ENCODE results near the gene ADAMTS12. TPM values are rescaled to one million over a fixed set of nuclear protein-coding genes. Genes with fewer than 3 reads are reported as not detected.

ADAMTS12 gene
- total RNA-seq, 1 donor from 2014 or later, result not detected

- no peak for DNase-seq (ENCODE audit: low read depth, low spot score)
Measured at GRCh38 chr5:33482335-33482734, 409.5 kb downstream of the ADAMTS12 start.

GRCh38 chr5:33480876-33481275, 410.9 kb downstream of the ADAMTS12 start:
- no peak for DNase-seq (ENCODE audit: low read depth, low spot score)

- DNase-seq (ENCODE audit: low read depth, low spot score), result no peak
Measured at GRCh38 chr5:33479311-33479710, 412.5 kb downstream of the ADAMTS12 start.

GRCh38 chr5:33477816-33478215, 414.0 kb downstream of the ADAMTS12 start:
- DNase-seq (ENCODE audit: low read depth, low spot score), result no peak

GRCh38 chr5:33476992-33477391, 414.8 kb downstream of the ADAMTS12 start:
- no peak for DNase-seq (ENCODE audit: low read depth, low spot score)

GRCh38 chr5:33475706-33476105, 416.1 kb downstream of the ADAMTS12 start:
- DNase-seq (ENCODE audit: low read depth, low spot score), result no peak

- no peak for DNase-seq (ENCODE audit: low read depth, low spot score)
Measured at GRCh38 chr5:33474931-33475499, 416.8 kb downstream of the ADAMTS12 start.

- no peak for DNase-seq (ENCODE audit: low read depth, low spot score)
Measured at GRCh38 chr5:33474004-33474403, 417.8 kb downstream of the ADAMTS12 start.

Other genes with a start within 250 kb of the ADAMTS12 start
- not detected in 2 replicates for gene RXFP3, start 44.4 kb upstream of the ADAMTS12 start, total RNA-seq
- gene SLC45A2, start 92.7 kb upstream of the ADAMTS12 start, total RNA-seq, result 0.13 TPM in 1 of 2 replicates, not detected in the other
- gene AMACR, start 116.1 kb upstream of the ADAMTS12 start, total RNA-seq, result 8.9 and 13.1 TPM in 2 replicates
- gene C1QTNF3, start 151.2 kb upstream of the ADAMTS12 start, total RNA-seq, result 0.59 and 0.67 TPM in 2 replicates

All from pulmonary artery endothelial cell (primary cell).